ENCODE results near the gene GTF2A2.
A peak's percentile ranks its signal among the peaks of the same experiment; 100 is the strongest.
"Not testable (repeated sequence)": the region's sequence is repeated elsewhere in the genome, so short reads cannot be mapped to it uniquely, and the experiment has no call there.

GTF2A2 gene, protein sequence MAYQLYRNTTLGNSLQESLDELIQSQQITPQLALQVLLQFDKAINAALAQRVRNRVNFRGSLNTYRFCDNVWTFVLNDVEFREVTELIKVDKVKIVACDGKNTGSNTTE

DNA sequence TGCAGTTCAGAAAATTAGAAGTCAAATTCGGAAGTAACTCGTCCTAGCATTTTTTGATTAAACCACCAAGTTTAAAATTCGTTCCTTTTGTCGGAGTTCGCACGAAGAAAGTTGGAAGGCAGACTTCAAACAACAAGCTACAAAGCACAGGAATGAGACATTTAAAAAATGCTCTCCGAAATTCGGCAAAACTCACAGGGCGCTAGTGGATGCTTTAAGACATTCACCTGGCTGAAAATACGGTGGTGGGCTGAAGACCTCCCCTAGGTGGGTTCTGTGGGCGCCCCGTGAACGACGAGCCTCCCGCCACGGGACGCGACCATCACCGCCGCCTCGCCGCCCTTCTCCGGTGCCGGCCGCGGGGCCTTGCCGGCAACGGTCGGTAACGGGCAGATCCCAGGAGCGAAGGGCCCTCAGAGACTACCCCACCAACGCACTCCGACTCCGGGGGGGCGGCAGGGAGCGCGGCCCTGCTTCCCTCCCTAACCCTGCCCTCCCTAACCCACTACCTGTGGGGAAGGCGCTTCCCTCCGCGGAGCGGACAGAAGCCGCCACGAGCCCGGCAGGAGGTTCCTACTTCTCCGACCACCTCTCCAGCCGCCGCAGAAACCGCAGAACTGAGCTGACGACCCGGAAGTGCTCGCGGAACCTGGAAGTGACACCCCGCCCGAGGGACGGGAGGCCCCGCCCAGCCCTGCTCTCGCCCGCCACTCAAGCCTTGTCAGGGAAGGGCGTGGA lies at the start of gene GTF2A2:
GTF2A2 (minus strand) TSS at position 619 of the 738 bp plus-strand sequence. CDS start 5,238 bp downstream, outside the sequence.
- DNase-seq (ENCODE audit: low read depth, low spot score): peak; percentile 98

DNA sequence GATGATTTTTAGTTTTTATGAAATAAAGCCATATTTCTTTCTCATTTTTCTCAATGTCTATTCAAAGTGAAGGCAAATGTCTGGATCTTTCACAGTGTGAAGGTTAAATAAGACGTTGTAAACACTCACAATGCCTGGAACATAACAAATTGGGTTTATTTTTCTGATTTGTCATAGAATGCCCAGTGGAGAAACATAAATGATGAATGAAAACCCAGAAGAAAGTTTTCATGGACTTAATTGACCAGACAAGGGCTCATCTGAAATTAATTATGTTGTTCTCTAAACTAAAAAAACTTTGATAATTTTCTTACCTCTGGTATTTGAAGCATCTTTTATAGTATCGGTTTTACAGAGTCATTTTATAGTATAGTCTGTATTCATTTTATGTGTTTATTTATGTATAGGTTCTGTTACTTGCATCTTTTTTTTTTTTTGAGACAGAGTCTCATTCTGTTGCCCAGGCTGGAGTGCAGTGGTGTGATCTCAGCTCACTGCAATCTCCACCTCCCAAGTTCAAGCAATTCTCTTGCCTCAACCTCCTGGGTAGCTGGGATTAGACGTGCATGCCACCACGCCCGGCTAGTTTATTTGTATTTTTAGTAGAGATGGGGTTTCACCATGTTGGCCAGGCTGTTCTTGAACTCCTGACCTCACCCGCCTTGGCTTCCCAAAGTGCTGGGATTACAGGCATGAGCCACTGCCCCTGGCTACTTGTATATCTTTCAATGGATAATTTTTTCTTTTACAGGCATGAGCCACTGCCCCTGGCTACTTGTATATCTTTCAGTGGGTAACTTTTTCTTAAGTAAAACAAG lies 46.9 kb upstream of the GTF2A2 start:
- DNase-seq (ENCODE audit: low read depth, low spot score): no peak

DNA sequence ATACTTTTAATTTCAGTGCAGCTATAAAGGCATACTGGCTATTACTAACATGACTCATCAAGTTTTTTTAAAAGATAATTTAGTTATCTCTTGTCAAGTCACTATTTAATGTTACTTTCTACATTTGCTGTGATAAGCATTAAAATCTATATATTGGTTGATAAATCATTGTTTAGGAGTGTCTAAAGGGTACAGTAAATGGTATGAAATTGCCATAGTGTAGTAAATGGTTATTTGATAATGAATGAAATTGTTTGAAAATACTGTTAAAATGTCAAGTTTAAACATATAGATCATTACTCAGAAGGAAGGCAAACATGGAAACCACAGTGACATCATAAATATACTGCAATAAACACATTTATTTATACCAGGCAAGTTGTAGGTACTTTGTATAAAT lies 45.0 kb upstream of the GTF2A2 start:
- no peak for DNase-seq (ENCODE audit: low read depth, low spot score)

DNA sequence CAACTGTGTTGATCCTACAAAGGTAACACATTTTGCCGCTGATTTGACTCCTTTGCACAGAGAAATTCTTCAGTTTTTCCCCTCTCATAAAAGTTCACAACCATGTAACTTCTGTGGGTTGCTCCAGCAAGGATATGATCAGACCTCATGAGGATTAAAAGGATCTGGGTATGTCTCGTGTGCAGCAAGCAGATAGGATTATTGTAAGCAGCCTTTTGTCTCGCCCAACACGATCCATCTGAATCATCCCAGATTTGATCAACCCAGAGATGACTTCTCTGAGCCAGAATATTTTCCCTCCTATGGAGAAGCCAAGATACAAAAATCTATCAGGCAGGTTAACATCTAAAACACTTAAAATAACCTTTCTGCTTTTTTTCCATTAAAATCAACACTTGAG lies 44.6 kb upstream of the GTF2A2 start:
- no peak for DNase-seq (ENCODE audit: low read depth, low spot score)

DNA sequence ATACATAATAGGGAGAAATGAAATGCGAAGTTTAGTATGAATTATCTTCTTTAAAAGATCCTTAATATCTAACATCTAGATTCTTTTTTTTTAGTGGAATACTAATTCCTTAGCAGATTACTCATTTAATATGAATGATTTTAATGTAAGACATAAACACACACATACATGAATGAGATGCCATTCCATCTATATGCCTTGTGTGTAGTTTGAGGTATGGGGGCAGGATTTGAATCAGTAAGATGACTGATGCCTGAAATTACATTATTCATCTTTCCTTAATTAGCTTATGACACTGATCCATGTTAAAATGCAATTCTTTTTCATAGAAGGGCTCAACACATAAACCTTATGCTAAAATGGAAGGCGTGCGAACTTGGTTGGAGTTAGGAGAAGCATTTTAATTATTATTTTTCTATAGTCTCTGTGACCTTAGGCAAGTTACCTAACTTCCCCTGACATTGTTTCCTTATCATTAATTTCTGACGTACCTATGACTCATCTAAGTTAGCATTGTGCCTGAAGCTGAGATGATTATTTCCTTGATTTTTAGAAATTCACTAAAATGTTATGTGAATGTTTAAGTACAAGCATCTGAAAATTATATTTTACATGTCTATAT lies 42.6 kb upstream of the GTF2A2 start:
- DNase-seq (ENCODE audit: low read depth, low spot score): no peak

DNA sequence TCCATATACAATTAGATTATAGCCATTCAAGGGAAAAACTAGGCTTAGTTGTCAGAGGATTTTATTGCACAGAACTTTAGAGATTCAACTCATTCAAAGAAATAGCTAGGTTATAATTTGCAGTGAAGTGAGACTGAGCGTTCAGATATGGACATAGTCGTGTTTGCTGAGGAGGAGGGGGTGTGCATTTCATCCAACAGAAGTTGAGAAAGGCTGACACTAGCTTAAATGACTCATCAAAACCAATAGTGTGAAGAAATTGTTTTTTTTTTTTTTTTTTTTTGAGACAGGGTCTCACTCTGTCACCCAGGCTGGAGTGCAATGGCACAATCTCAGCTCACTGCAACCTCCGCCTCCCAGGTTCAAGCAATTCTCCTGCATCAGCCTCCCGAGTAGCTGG lies 40.8 kb upstream of the GTF2A2 start:
- not testable (repeated sequence) for DNase-seq (ENCODE audit: low read depth, low spot score)

DNA sequence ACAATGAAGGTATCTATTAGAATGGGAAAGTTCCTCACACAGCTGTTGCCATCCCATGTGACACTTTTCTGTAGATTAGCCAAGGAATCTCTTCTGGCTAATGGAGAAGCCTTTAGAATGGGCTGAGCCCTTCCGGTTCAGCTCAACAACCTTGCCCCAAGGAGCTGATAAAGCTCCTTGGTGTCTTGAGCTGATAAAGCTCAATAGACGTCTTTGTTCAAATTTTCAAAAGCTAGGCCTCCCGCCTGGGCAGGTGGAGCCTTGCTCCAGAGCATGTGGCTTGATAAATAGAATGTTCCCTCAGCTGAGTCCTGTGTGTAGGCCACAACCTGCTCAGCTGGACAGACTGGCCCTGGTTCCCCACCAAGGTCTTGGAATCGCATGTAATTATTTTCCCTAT lies 39.0 kb upstream of the GTF2A2 start:
- peak; percentile 8 for DNase-seq (ENCODE audit: low read depth, low spot score)

DNA sequence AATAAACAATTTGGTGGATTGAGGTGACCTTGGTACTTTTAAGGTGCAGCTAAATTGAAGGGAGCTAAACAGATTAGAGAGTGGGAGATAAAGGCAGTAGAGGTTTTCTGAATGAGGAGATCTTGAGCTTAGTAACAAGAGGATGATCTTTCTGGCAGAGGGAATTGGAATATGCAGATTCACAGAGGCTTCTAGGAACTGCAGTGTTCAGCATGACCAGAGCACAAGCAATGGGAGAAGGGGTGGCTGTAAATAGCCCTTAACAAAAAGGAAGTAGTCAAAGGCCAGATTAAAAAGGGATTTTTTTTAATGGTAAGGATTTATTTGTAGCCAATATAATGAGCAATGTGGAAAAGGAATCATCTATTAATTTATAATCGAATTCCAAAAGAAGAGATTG lies 37.5 kb upstream of the GTF2A2 start:
- DNase-seq (ENCODE audit: low read depth, low spot score): no peak

DNA sequence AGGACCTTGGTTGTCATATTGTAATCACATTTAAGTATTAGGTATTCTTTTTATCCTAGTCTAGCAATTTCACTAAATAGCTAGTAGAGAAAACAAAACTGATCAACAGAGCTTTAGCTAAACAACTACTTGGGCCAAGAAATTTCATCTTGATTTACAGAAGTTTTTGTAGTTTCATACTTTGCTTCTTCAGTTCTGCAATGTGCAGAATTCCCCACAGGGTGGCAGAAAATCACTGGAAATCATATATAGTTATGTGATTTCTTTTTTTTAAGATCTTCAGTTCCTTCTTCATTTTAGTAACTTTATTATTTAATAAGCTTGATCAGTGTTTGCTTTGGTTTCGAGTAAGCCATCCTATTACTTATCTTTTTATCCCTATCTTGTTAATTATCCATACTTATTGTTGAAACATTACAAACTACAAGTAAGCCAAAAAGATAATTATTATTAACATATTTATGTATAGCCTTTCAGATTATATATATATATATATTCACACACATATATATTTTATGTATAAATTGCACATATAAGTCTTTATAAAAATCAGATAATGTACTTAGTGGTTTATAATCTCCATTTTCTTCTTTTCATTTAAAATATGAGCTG lies 34.0 kb upstream of the GTF2A2 start:
- DNase-seq (ENCODE audit: low read depth, low spot score): no peak

DNA sequence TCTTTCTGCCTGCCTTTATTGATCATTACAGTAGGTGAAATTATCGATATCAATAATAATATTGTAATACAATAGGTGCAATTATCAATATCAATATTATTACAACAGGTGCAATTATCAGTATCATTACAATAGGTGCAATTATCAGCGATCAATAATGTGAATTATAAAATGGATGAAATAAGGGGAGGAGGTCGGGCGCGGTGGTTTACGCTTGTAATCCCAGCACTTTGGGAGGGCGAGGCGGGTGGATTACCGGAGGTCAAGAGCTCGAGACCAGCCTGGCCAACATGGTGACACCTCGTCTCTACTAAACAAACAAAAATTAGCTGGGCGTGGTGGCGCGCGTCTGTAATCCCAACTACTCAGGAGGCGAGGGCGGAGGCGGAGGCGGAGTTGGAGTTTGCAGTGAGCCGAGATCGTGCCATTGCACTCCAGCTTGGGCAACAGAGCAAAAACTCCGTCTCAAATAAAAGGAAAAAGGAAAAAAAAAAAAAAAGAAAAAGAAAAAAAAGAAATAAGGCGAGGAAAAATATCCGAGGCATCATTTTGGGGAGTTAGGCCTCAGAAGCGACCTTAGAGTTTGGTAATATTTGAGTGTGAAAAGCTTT lies 32.4 kb upstream of the GTF2A2 start:
- DNase-seq (ENCODE audit: low read depth, low spot score): peak; percentile 86

DNA sequence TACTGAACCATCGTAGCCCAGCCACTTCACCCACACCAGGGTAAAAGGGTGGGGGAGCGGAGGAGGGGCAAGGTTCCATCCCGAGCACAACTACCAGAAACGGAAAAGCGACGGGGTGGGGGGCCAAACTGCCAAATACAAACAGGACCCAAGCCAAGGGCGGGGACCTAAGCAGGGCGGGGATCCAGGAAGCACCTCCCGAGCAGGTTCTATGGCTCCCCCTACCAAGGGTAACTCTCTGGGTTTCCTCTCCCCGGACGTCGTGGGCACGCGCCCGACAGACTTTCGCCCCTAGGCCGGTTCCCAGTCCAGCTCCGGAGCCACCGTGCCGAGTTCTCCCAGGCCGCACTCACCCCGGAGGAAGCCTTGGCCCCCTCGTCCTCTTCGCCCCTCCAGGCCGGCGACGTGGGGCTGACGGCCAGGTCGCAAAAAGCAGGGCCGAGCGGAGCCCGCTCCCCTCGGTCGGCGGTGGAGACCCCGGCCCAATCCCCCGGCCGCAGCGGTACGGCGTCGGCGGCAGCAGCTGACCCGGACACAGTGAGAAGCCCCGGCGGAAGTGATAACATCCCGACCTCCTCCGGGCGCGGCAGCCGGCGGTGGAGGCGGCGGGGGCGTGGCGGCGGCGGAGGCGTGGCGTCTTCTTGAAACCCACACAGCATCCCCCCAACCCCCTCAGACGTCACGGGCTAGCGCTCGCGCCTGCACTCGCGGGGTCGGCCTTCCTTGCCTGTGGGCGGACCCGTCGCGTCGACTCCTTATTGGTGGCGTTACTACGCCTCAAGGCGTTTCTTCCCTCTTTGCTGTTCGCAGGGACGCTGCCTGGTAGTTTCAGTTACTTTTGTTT lies 31.7 kb upstream of the GTF2A2 start, which contains the start of gene BNIP2:
BNIP2 (minus strand) TSS at position 539 of the 844 bp plus-strand sequence. CDS start 6,863 bp downstream, outside the sequence.
- peak; percentile 99 for DNase-seq (ENCODE audit: low read depth, low spot score)

DNA sequence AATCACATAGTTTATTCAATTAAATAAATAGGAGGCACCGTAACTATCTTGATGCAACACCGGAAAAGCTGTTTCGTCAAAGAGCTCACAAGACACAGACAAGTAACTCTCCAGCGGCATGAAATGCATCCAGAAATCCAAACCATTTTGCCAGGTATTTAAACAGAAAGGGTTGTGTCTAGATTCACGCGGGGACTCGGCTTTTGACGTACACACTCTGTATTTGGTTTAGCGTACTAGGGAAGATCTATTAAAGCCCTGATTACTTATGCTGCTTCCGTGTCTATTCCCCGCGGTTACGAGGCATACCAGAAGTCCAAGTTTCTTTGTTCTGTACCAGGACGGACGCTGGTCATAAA lies 31.1 kb upstream of the GTF2A2 start:
- DNase-seq (ENCODE audit: low read depth, low spot score): peak; percentile 55

DNA sequence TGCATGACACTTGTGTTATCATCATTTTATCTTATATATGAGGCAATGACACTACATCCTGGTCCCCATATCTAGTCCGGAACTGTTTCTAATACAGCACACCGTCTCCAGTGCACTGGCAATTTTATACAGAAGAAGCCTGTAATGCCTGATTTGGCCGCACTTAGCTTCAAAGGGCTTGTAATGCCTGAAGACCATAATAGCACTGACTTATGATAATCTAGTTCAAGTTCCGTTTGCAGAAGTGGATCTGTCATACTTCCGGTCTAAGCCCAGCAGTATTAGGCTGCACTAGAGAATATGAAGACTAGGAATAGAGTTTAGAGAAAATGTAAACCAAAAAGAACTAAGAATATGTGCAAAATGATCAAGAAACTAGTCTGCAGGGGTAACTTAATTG lies 30.5 kb upstream of the GTF2A2 start:
- no peak for DNase-seq (ENCODE audit: low read depth, low spot score)

DNA sequence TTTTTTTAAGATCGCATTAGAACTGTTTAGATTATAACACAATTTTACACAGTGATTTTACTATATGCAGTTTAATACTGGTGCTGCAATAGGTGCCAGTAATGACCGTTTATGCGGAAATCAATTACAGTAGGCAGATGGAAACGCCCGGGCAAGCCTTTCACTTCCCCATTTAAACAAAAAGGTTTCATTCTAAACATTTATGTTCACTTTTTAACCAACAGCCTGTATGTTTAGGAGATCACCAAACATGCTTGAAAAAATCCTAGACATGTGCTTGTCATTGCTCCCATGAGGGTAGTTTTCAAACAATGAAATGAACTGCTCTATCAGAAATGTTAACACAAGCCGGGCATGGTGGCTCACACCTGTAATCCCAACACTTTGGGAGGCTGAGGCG lies 29.1 kb upstream of the GTF2A2 start:
- no peak for DNase-seq (ENCODE audit: low read depth, low spot score)

DNA sequence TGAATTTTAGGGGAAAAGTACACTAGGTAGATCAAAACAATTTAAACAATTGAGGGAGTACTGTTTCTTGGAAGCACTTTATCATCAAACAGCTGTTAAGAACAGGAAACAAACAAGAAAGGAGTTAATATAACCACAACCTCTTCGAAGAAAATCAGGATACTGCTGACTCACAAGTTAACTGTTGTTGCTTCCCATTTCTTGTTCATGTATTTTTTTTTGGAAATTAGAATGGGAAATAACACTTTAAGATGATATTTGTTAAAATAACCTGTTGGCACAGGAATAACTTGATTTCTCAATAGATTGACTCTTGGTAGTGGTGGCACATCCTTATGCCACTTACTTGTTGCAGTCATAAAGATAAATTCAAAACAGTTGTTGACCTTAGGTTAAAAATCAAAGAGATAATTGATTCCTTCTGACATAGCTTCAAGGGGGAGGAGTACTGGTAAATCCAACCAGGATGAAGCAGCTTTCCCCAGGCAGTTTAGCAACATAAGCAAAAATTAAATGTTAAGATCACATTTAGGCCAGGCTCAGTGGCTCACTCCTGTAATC lies 28.5 kb upstream of the GTF2A2 start:
- no peak for DNase-seq (ENCODE audit: low read depth, low spot score)

DNA sequence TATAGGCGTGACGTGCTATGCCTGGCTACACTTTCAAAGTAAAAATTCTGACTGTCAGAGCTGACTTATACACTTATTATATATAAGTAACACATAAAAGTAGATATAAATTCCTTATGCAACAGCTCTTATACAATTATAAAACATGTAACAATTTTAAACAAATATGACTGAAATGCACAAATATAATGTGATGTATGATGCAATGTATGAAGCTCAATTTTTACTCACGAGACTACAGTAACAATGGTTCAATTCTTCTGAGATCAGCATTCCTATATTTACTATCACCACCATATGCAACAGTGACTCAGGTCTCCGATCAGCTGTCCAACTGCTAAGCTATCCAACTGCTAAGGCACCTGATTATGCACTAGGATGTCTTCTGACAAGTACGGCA lies 23.6 kb upstream of the GTF2A2 start:
- no peak for DNase-seq (ENCODE audit: low read depth, low spot score)

DNA sequence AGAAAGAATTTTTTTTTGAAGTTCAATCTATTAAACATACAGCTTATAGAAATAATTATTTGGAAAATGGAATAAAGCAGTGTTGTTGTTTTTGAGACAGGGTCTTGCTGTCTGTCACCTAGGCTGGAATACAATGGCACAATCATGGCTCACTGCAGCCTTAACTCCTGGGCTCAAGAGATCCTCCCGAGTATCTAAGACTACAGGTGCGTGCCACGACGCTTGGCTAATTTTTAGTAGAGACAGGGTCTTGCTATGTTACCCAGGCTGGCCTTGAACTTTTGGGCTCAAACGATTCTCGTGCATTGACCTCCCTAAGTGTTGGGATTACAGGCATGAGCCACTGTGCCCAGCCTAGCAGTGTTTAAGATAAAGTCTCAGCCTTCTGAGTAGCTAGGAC lies 23.0 kb upstream of the GTF2A2 start:
- no peak for DNase-seq (ENCODE audit: low read depth, low spot score)

DNA sequence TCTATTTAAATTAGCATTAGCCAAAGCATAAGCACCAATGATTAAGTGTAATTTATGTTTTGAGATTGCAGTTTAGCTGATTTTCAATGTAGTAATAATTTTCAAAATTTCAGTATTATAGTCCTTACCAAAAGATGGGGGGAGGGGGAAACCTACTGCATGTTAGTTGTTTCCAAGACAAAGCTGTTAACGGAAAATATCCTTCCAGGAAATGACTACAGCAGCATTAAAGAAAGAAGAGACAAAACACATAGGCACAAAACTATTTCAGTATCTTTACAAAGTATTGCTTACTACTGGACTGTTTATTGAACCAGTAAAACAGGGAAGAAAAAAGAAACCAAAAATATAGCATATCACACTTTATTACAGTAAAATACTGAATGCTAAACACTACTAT lies 21.3 kb upstream of the GTF2A2 start:
- no peak for DNase-seq (ENCODE audit: low read depth, low spot score)

DNA sequence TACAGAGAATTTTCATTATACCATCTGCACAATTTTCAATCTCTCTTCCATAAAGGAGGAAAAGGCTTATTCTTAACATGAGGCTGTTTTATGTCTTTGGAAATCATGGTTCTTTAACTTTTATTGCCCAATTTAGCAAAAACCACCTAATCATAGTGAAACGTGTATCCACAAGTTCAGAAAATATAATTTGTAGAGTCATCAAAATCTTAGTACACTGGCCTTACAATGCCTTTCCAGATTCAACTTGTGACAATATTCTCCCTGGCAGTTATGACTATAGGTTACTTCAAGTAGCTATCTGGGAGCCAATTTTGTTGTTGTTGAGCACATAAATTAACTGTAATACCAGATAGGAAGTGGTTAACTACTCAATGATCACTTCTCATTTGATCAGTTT lies 20.9 kb upstream of the GTF2A2 start:
- DNase-seq (ENCODE audit: low read depth, low spot score): no peak

DNA sequence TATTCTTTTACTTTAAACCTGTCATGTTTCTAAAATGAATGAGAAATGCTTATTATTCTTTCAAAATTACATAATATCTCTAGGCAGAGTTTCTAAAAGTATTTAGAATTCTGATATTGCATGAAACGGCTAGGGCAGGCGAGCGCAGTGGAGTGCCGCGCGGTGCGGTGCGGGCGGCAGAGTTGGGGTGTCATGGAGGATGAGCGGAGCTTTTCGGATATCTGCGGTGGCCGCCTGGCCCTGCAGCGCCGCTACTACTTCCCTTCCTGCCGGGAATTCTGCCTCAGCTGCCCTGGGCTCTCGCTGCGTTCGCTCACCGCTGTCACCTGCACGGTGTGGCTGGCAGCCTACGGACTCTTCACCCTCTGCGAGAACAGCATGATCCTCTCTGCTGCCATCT lies 19.2 kb upstream of the GTF2A2 start:
- no peak for DNase-seq (ENCODE audit: low read depth, low spot score)

Measured in ELF-1 (cell line).